Fibroblast of lung (primary cell): ENCODE results near the gene EXOC6B. TPM values are rescaled to one million over a fixed set of nuclear protein-coding genes. Genes with fewer than 3 reads are reported as not detected.
A peak's percentile ranks its signal among the peaks of the same experiment; 100 is the strongest.

ENCODE experiments used
- DNase-seq, 2 donors: peaks; one replicate each; pipeline versions ENCODE4 v3.0.0 to v3.0.0-alpha.2; 2010; ENCODE audit warnings: low read depth in 2 of 2
- H2AFZ ChIP-seq: 2 replicates; pipeline ENCODE4 v1.5.1; 2012; ENCODE audit warnings: low read length, control low read depth, inconsistent platforms
- H3K27ac ChIP-seq: 2 replicates; pipeline ENCODE4 v1.5.1; 2011; ENCODE audit warnings: low read length, control low read depth; ENCODE audit not compliant: insufficient read depth
- H3K27me3 ChIP-seq: 2 replicates; pipeline ENCODE4 v1.5.1; 2011; ENCODE audit warnings: mild to moderate bottlenecking, low read length; ENCODE audit not compliant: control insufficient read depth, insufficient read depth
- H3K36me3 ChIP-seq: 2 replicates; pipeline ENCODE4 v1.5.1; 2011; ENCODE audit warnings: low read length; ENCODE audit not compliant: control insufficient read depth, insufficient read depth
- H3K4me1 ChIP-seq: 2 replicates; pipeline ENCODE4 v1.5.1; 2011; ENCODE audit warnings: low read length; ENCODE audit not compliant: control insufficient read depth, insufficient read depth; ENCODE audit errors: extremely low read depth
- H3K4me2 ChIP-seq: 2 replicates; pipeline ENCODE4 v1.5.1; 2011; ENCODE audit warnings: low read length, control low read depth; ENCODE audit not compliant: insufficient read depth; ENCODE audit errors: extremely low read depth
- H3K4me3 ChIP-seq, 4 experiments: fragments of 200-600 bp in 1 of 4; sonication (generic) in 1 of 4; replicated peaks in 1 of 4; 2 replicates each; pipeline ENCODE4 v1.5.1; 2011 to 2016; ENCODE audit warnings: low read length in 4 of 4, low read depth in 3 of 4, mild to moderate bottlenecking in 3 of 4, control low read depth in 2 of 4, inconsistent platforms in 1 of 4, mixed read lengths in 1 of 4; ENCODE audit not compliant: insufficient read depth in 1 of 4; ENCODE audit errors: control extremely low read depth in 1 of 4
- H3K79me2 ChIP-seq: 2 replicates; pipeline ENCODE4 v1.5.1; 2012; ENCODE audit warnings: mild to moderate bottlenecking, low read length, inconsistent platforms; ENCODE audit not compliant: control insufficient read depth, insufficient read depth
- H3K9ac ChIP-seq: 2 replicates; pipeline ENCODE4 v1.5.1; 2011; ENCODE audit warnings: mild to moderate bottlenecking, low read length, control low read depth; ENCODE audit not compliant: insufficient read depth
- H3K9me3 ChIP-seq: 2 replicates; pipeline ENCODE4 v1.5.1; 2012; ENCODE audit warnings: low read depth, low read length; ENCODE audit not compliant: control insufficient read depth, insufficient read depth
- H4K20me1 ChIP-seq: 2 replicates; pipeline ENCODE4 v1.5.1; 2011; ENCODE audit warnings: low read length; ENCODE audit not compliant: control insufficient read depth, insufficient read depth; ENCODE audit errors: extremely low read depth
- CTCF ChIP-seq, 2 donors: IDR thresholded peaks in 1 of 2; conservative IDR thresholded peaks in 1 of 2; 1 replicate in 1 of 2; 2 replicates in 1 of 2; pipeline ENCODE4 v1.5.1; 2011 to 2012; ENCODE audit warnings: low read length in 2 of 2, control low read depth in 1 of 2, inconsistent platforms in 1 of 2, low read depth in 1 of 2, mild to moderate bottlenecking in 1 of 2
- EZH2 ChIP-seq: IDR thresholded peaks from 2 replicates; pipeline ENCODE4 v1.5.1; 2012; ENCODE audit warnings: low read length, control low read depth, mild to moderate bottlenecking; ENCODE audit errors: missing control alignments
- polyA plus RNA-seq, 2 donors: library from polyadenylated mRNA; depleted of rRNA in 1 of 2; stranded (reverse) in 1 of 2; unstranded in 1 of 2; fragments of >200 nt; gene quantifications; 2 replicates each; pipeline ENCODE4 v1.2.1, GENCODE V29; 2011 to 2012; ENCODE audit warnings: missing spikeins in 1 of 2
- total RNA-seq: library from RNA; depleted of rRNA; stranded (reverse); fragments of >200 nt; gene quantifications from 2 replicates; pipeline ENCODE4 v1.2.1, GENCODE V29; 2014

EXOC6B gene
- total and polyA plus RNA-seq, 2 donors (not counting 1 experiment from before 2014, with no cell fraction given), result 26.3 to 36.5 TPM

- no peaks in the 10 kb centered on the region for H3K79me2 ChIP-seq
- no peaks in the 10 kb centered on the region for H3K4me1 ChIP-seq
- no peak for DNase-seq
- H3K9me3 ChIP-seq, result no peaks in the 10 kb centered on the region
- no peak overlapping the region for H2AFZ ChIP-seq
- no peaks in the 10 kb centered on the region for H4K20me1 ChIP-seq
- no peak overlapping the region for H3K4me2 ChIP-seq
- H3K36me3 ChIP-seq, result no peaks in the 10 kb centered on the region
- H3K9ac ChIP-seq, result no peak overlapping the region
- no peak overlapping the region for H3K4me3 ChIP-seq
- no peak overlapping the region for H3K27ac ChIP-seq
- no peaks in the 10 kb centered on the region for H3K27me3 ChIP-seq
- TF ChIP-seq CTCF (conservative IDR thresholded peaks at IDR 0.05 in 1 of 2, IDR thresholded peaks at IDR 0.05 in 1 of 2; ENCODE audit: low read depth in 1 of 2, low read length in 2 of 2), result no peak
- TF ChIP-seq EZH2, result no peak
Observed at GRCh38 chr2:72762276-72762675, 63.6 kb downstream of the EXOC6B start.

- no peaks in the 10 kb centered on the region for H3K27me3 ChIP-seq
- no peaks in the 10 kb centered on the region for H3K9me3 ChIP-seq
- H2AFZ ChIP-seq, result no peak overlapping the region
- no peak overlapping the region for H3K4me2 ChIP-seq
- no peak for DNase-seq
- H3K4me3 ChIP-seq, result no peak overlapping the region
- no peak overlapping the region for H3K27ac ChIP-seq
- TF ChIP-seq EZH2 (no peak), CTCF (conservative IDR thresholded peaks at IDR 0.05 in 1 of 2, IDR thresholded peaks at IDR 0.05 in 1 of 2; ENCODE audit: low read depth in 1 of 2, low read length in 2 of 2) (no peak)
- H3K9ac ChIP-seq, result no peak overlapping the region
- no peaks in the 10 kb centered on the region for H3K36me3 ChIP-seq
- H3K79me2 ChIP-seq, result no peaks in the 10 kb centered on the region
- no peaks in the 10 kb centered on the region for H4K20me1 ChIP-seq
- H3K4me1 ChIP-seq, result no peaks in the 10 kb centered on the region
Observed at GRCh38 chr2:72759755-72760154, 66.1 kb downstream of the EXOC6B start.

GRCh38 chr2:72757177-72757775, 68.6 kb downstream of the EXOC6B start:
- Histone ChIP-seq H3K9ac (no peak overlapping the region), H3K79me2 (no peaks in the 10 kb centered on the region), H3K4me1 (no peaks in the 10 kb centered on the region), H3K4me2 (no peak overlapping the region), H3K9me3 (no peaks in the 10 kb centered on the region), H2AFZ (no peak overlapping the region), H3K27ac (no peak overlapping the region), H3K36me3 (no peaks in the 10 kb centered on the region), H3K27me3 (no peaks in the 10 kb centered on the region), H3K4me3 (no peak overlapping the region), H4K20me1 (no peaks in the 10 kb centered on the region)
- no peak for TF ChIP-seq CTCF (conservative IDR thresholded peaks at IDR 0.05 in 1 of 2, IDR thresholded peaks at IDR 0.05 in 1 of 2; ENCODE audit: low read depth in 1 of 2, low read length in 2 of 2)
- DNase-seq, result peak; percentile 12 to 88
